ENCODE measurements around the gene NFE2L3.

Gene NFE2L3

GRCh38 chr7:26201247-26202018 is 49.4 kb downstream of the NFE2L3 start, which contains the start of gene CBX3:
TSS of gene CBX3 (plus strand) at chr7:26201745. CDS start at chr7:26202999, 1,254 bp downstream.
- DNase-seq, result peak; percentile 86 to 88

- DNase-seq, result no peak
Measured at GRCh38 chr7:26202019-26202990, 50.3 kb downstream of the NFE2L3 start.

GRCh38 chr7:26203016-26203415 is 51.0 kb downstream of the NFE2L3 start:
- no peak for DNase-seq

GRCh38 chr7:26208040-26208439 is 56.0 kb downstream of the NFE2L3 start:
- DNase-seq, result no peak

GRCh38 chr7:26212921-26213718 is 61.1 kb downstream of the NFE2L3 start:
- no peak for DNase-seq

- no peak for DNase-seq
Measured at GRCh38 chr7:26213807-26214515, 62.0 kb downstream of the NFE2L3 start.

- DNase-seq, result peak; percentile 19 to 23
Measured at GRCh38 chr7:26216049-26216448, 64.1 kb downstream of the NFE2L3 start.

GRCh38 chr7:26224359-26224758 is 72.4 kb downstream of the NFE2L3 start:
- DNase-seq, result no peak

GRCh38 chr7:26227987-26228386 is 76.0 kb downstream of the NFE2L3 start:
- no peak for DNase-seq

GRCh38 chr7:26233902-26234511 is 82.0 kb downstream of the NFE2L3 start:
- no peak for DNase-seq

All from AML-193 (cell line).